Activated gamma-delta T cell treated with Interleukin-2 at 50 U/mL for 16 hours (primary cell): ENCODE measurements around the gene GTPBP2.
"Not testable (repeated sequence)": the region's sequence is repeated elsewhere in the genome, so short reads cannot be mapped to it uniquely, and the experiment has no call there.

ENCODE experiments used
- DNase-seq: peaks from one replicate; pipeline ENCODE4 v3.0.0-alpha.2; 2020

Gene GTPBP2

DNA sequence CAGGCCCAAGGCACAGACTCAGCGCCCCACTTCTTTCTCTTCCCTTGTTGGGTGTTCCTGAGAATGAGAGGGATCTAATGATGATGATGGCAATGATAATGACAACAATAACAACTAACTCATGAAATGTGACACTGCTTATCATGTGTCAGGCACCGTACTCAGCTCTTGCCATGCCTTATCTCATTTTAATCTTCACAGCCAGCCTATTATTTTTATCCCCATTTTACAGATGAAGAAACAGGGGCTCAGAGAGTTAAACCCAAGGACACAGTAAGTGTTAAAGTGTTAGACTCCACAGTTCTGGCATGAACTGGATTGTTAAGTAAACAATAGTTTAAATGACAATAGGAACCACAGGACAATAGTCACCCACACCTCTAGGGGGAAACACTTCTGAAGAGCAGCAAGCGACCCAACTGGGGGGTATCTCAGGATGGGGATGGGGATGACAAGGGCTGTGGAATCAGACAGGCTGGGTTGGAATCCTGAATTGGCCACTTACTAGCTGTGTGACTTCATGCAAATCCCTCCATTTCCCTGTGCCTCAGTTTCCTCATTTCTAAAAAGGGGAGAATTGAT lies 28.2 kb upstream of the GTPBP2 start:
- DNase-seq = no peak

GRCh38 chr6:43652822-43653221 lies 23.8 kb upstream of the GTPBP2 start:
- DNase-seq = not testable (repeated sequence)

DNA sequence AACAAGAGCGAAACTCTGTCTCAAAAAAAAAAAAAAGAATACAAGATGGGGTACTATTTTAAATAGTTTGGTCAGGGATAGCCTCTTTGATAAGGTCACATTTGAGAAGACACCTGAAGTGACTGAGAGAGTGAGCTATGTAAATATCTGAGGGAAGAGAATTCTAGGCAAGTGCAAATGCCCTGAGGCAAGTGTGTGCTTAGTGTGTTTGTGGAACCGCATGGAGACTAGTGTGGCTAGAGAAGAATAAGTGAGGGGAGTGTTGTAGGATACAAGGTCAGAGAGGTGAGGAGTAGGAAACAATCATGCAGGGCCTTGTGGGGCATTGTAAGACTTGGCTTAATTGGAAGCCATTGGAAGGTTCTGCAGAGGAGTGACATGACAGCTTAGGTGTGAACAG lies 19.2 kb upstream of the GTPBP2 start:
- no peak for DNase-seq

DNA sequence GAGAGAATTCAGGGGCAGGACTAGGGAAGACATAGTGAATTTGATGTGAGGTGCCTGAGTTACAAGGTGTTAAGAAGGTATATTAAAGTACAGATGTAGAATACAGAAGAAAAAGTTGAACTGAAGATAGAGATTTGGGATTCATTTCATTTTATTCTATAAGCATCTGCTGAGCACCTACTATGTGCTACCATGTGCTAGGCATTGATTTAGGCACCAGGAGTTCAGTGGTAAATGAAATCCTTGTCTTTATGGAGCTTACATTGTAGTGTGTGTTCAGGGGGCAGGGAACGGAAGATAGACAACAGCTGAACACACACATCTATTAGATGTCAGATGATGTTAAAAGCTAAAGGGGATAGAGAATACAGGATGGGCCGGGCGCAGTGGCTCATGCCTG lies 18.5 kb upstream of the GTPBP2 start:
- DNase-seq = no peak

- no peak for DNase-seq
Measured at GRCh38 chr6:43645613-43645964, 16.5 kb upstream of the GTPBP2 start.

- peak; percentile 48 for DNase-seq
Measured at GRCh38 chr6:43644940-43645612, 16.0 kb upstream of the GTPBP2 start, which contains the start of gene RSPH9. Gene RSPH9, plus strand, starts transcription at chr6:43645036. Its CDS starts 63 bp downstream, at chr6:43645099.

- no peak for DNase-seq
Measured at GRCh38 chr6:43639984-43640800, 11.1 kb upstream of the GTPBP2 start.

DNA sequence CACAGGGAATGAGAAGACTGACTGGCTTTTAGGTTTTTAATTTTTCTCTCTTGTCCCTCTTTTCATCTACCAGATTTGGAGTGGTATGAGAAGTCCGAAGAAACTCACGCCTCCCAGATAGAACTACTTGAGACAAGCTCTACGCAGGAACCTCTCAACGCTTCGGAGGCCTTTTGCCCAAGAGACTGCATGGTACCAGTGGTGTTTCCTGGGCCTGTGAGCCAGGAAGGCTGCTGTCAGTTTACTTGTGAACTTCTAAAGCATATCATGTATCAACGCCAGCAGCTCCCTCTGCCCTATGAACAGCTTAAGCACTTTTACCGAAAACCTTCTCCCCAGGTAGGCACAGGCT lies 7.2 kb upstream of the GTPBP2 start:
- no peak for DNase-seq

DNA sequence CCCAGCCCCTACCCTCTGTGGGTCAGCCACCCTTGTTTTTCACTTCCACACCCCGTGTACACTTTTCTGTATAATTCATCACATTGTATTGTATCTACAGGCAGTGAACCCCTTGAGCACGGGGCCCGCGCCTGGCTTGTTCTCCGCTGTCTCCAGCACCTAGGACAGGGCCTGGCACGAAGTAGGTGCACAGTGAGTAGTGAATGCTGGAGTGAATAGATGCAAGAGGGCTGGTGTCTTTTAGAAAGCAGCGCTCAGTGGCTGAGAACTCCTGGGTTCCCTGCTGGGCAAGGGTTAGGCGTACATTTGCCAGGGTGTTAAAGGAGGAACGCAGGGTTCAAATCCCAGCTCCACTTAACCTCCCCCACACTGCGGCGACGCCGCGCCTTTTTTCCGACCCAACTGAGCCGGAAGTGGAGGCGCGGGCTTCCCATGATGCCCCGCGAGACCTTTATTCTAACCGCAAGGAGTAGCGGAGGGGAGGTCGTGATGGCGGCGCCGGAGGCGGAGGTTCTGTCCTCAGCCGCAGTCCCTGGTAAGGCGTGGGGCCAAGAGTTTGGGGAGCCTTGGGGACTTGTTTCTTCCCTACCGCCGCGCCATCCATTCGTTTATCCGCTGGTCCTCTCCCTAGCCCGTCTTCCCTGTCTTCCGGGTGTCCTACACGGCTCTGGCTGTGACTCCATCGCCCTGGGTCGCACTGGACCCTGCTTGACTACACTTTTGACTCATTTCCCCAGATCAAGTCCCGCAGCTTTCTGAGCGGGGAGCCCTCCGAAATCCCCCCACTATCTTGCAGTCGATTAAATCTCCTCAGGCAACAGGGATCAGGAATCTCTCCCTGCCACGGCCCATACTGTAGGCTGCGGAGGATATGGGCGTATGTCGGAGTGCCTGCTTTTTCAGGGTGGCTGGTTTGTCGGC lies 6.6 kb upstream of the GTPBP2 start, which contains the start of gene MAD2L1BP:
MAD2L1BP (plus strand) TSS at position 454 of the 921 bp plus-strand sequence; CDS start at position 490, 36 bp downstream.
- peak; percentile 80 for DNase-seq

GRCh38 chr6:43634702-43635303 lies 5.7 kb upstream of the GTPBP2 start:
- DNase-seq = no peak

GRCh38 chr6:43633002-43633401 lies 3.9 kb upstream of the GTPBP2 start:
- not testable (repeated sequence) for DNase-seq

GRCh38 chr6:43630980-43631619 lies 2.0 kb upstream of the GTPBP2 start:
- no peak for DNase-seq

- DNase-seq = peak; percentile 76
Measured at GRCh38 chr6:43629505-43630300, 639 bp upstream of the GTPBP2 start.

DNA sequence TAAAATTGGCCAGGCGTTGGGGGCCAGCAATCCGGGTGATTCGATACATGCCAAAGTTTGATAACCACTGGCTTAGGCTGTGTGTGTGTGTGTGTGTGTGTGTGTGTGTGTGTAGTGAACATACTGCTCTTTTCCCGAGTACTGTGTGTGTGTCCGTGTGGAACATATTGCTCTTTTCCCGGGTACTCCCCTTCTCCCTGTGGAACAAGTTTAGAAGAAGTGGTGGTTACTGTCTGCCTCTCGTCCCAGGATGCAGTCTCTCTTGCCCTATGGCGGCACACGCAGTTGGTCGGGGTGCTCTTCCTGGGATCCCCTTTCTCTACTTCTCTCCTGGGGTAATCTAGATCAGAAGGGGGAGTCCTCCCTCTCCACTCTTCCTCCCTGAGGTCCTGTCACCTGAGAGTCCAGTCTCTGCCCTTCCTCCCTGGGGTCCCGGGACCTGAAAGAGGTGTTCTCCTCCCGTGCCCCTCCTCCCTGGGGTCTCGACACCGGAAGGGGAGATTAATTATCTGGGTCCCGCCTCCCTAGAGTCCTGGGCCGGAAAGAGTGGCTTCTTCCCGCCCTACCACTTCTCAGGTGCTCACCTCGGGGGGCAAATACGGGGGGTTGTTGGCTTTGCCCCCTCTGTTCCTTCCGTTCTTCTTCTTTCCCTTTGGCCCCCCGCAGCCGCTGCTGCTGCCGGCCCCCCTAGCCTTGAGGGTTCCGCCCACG lies 516 bp downstream of the GTPBP2 start:
- peak; percentile 46 for DNase-seq

DNA sequence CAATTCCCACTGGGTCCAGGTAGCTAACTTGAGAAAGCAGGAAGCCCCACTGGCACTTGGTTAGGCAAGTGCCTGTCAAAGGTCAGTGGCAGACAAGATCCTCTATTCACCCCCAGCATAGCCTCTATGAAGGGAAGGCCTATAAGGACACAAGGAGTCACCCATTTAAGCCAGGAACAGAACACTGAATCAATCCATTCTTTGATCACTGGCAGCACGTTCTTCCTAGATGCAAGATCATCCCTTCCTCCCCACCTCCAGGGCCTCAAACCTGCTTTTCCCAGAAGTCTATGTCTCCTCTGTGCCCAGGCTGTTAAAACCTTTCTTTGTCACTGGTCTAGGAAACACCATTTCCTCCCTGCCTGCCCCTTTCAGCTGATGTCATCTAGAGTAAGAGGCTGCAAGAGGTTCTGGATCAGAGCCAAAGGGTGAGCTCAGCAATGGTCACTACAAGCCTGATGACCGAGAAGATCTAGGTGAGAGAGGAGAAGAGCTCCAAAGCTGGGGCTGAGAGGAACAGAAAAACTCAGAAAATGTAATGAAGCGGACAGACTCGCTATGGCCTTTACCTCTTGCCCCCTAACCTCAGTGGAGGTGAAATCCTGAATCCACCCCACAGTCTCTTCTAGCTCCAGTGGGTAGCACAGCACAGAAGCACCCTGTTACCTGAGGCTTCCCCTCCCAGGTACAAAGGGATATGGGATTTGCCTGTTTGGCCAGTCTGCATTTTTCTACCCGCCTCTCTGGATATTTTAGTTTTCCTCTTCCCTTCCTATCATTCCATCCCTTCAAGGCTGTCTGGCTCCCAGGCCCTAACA lies 1.8 kb downstream of the GTPBP2 start:
- DNase-seq = no peak

- no peak for DNase-seq
Measured at GRCh38 chr6:43625393-43625992, 3.6 kb downstream of the GTPBP2 start.

GRCh38 chr6:43624786-43625288 lies 4.2 kb downstream of the GTPBP2 start:
- no peak for DNase-seq

DNA sequence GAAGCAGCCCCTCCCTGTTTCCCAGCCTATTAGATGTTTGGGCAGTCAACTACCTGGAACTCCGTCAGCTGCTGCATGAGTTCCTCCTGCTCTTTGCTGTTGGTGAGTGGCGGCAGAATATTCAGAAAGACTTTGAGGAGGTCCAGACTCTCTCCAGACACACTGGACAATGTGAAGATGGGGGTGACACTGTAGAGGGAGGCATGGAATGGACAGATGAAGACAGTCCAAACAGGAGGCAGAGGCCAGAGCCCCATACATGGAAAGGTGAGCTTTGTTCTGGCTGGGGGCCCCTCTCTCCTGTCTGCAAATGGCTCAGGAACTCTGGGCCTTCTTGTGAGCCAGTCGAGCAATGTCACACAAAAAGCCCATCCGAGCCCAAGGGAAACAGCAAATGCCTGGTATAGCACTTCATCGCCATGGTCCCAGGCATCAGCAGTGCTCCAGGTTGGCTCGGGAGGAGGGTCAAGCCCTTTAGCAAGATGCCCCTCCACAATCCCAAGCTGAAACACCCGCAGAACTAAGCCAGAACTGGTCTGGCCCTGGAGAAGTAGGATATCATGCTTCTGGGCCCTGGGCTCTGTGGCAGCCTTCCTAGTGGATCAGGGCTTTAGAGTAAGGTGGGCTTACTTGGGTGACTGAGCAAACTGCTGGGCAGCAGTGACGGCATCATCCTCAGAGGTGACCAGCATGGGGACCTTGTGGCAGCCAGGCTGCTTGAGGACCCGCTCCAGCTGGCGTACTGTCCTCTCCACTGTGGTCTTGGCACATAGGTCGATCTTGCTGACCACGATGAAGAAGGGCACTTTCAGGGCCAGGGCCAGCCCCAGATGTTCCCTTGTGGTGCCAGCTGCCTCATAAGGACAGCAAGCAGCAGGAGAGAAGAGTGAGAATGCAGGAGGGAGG lies 4.9 kb downstream of the GTPBP2 start:
- no peak for DNase-seq
